NCI-H146 (cell line): ENCODE results near the gene PLAGL1.
"Not testable (repeated sequence)": the region's sequence is repeated elsewhere in the genome, so short reads cannot be mapped to it uniquely, and the experiment has no call there.

ENCODE experiments used
- DNase-seq: peaks from one replicate; lab custom pipeline; 2025; lab: John Stamatoyannopoulos, UW

Gene PLAGL1, protein sequence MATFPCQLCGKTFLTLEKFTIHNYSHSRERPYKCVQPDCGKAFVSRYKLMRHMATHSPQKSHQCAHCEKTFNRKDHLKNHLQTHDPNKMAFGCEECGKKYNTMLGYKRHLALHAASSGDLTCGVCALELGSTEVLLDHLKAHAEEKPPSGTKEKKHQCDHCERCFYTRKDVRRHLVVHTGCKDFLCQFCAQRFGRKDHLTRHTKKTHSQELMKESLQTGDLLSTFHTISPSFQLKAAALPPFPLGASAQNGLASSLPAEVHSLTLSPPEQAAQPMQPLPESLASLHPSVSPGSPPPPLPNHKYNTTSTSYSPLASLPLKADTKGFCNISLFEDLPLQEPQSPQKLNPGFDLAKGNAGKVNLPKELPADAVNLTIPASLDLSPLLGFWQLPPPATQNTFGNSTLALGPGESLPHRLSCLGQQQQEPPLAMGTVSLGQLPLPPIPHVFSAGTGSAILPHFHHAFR

DNA sequence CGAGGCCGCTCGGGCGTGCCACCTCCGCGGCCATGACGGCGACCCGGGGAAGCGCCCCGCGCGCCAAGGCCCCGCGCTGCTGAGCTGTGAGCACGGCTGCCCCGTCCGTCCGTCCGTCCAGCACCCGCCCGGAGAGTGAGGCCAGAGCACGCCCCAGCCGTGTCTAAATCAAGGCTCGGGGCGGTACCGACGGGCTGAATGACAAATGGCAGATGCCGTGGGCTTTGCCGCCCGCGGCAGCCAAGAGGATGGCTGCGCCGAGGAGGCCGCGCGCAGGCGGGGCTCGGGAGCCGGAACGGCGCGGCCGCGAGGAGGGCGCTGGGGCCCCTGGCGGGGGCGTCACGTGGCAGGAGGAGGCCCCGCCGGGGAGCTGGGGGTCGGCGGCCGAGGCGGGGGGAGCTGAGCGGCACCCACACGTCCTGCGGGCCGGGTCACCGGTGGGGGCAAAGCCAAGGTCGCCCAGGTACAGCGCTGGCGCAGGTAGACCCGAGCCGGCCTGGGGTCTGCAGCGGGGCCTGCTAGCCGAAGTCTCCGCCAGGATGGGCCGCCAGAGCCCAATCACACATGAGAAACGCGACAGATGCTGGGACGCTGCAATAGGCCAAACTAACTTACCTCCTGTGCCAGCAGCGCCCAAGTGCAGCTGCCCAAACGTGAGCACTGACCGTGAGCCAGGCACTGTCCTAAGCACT lies at the start of gene PLAGL1:
Gene PLAGL1 (minus strand): TSS at position 140 of the 692 bp plus-strand sequence. CDS start 60,123 bp downstream, outside the sequence.
- peak; percentile 49 for DNase-seq

DNA sequence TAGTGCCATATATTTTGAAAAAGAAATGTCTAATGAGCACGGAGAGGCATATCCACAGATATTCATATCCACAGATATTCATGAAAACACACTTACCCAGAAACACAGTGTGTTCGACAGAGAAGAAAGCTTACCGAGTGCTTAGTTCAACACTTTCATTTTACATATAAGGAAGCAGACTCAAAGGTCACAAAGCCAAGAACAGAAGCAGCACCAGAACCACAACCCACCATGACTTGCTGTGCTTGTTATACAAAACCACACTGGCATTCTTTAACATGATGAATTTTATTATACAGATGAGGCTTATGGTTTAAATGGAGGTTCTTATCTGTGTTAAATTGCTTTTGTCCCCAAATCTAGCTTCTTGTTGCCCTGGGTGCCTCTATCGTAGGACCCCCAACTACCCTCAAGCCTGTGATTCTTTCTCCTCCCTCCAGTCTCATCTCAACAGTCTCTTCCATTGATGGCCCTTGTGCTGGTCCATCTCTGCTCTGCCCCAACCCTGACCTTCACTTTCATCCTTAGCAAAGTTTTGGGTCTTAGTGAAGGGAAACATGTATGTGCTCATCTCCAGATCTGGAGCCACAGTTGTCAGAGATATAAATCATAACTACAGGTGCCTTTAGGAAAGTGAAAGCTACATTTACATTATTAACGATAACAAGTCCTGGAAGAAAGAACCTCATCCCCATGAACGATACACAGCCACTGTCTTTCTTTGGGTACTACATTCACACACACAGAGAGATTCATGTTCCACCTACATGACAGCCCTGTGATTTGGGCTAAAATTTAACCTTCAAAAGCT lies 47.3 kb upstream of the PLAGL1 start:
- DNase-seq, result no peak

DNA sequence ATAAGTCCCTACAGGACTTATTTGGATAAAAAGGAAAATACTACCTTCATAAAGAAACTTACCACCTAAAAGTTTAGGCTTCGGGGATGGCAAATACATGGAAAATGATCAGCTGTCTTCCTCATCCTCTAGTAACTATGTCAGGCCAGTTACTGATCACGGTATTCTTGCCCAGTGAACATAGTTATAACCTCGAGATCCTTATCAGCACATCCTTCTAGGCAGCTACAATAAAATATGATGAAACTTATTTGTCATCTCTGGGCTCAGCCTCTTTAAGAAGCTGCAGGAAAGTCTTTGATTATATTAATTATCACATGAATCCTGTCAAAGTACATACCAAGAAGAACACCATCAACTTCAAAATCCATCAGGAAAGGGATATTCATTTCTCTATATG lies 45.5 kb upstream of the PLAGL1 start:
- DNase-seq, result no peak

DNA sequence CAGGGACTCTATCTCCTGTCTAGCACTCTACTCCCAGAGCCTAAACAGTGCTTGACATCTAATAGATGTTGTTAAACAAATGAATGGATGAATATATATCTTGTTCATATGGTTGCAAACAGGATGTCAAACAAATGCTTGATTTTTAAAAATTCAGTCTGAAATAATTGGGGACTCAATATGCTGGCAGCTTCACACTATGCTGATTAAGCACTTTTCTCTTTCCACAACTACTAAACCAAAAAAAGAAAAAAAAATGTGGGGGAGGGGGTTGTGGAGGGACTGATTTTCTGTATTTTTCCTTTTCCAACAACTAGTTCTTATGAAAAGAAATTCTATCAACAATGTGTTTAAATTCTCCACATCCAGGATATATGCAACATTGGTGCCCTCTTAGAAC lies 44.4 kb upstream of the PLAGL1 start:
- no peak for DNase-seq

DNA sequence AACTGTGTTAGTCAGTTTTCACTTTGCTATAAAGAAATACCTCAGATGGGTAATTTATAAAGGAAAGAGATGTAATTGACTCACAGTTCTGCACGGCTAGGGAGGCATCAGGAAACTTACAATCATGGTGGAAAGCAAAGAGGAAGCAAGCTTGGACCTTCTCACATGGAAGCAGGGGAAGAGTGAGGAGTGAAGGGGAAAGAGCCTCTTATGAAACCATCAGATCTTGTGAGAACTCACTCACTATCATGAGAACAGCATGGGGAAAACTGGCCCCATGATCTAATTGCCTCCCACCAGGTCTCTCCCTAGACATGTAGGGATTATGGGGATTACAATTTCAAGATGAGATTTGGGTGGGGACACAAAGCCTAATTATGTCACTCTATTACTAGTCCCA lies 41.3 kb upstream of the PLAGL1 start:
- DNase-seq, result no peak

DNA sequence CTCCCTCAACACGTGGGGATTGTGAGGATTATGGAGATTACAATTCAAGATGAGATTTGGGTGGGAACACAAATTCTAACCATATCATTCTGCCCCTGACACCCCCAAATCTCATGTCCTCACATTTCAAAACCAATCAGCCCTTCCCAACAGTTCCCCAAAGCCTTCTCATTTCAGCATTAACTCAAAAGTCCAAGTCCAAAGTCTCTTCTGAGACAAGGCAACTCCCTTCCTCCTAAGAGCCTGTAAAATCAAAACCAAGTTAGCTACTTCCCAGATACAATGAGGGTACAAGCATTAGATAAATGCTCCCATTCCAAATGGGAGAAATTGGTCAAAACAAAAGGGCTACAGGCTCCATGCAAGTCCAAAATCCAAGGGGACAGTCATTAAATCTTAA lies 39.6 kb upstream of the PLAGL1 start:
- DNase-seq, result no peak

DNA sequence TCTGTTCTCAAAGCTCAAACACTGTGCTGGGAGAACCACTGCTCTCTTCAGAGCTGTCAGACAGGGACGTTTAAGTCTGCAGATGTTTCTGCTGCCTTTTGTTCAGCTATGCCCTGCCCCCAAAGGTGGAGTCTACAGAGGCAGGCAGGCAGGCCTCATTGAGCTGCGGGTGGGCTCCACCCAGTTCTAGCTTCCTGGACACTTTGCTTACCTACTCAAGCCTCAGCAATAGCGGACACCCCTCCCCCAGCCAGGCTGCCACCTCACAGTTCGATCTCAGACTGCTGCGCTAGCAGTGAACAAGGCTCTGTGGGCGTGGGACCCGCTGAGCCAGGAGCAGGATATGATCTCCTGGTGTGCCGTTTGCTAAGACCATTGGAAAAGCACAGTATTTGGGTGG lies 38.6 kb upstream of the PLAGL1 start:
- DNase-seq, result not testable (repeated sequence)

DNA sequence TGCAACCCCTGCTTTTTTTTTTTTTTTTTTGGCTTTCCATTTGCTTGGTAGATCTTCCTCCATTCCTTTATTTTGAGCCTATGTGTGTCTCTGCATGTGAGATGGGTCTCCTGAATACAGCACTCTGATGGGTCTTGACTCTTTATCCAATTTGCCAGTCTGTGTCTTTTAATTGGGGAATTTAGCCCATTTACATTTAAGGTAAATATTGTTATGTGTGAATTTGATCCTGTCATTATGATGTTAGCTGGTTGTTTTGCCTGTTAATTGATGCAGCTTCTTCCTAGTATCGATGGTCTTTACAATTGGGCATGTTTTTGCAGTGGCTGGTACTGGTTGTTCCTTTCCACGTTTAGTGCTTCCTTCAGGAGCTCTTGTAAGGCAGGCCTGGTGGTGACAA lies 36.9 kb upstream of the PLAGL1 start:
- DNase-seq, result not testable (repeated sequence)

DNA sequence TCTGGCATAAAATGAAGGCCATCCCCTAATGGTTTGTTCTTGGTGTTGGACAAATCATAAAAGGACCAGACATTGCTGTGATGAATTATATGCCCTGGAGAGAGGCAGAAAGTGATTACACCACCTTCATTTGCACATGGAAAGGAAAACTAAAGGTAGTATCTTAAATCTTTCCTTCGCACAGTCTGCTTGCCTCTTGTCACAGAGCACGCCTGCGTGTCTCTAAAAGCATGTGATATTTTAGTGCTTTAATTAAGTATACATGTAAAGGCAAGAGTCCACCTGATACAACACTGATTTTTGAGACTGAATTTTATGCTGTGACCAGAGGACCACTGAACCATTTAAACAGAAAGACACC lies 28.8 kb upstream of the PLAGL1 start:
- DNase-seq, result no peak

DNA sequence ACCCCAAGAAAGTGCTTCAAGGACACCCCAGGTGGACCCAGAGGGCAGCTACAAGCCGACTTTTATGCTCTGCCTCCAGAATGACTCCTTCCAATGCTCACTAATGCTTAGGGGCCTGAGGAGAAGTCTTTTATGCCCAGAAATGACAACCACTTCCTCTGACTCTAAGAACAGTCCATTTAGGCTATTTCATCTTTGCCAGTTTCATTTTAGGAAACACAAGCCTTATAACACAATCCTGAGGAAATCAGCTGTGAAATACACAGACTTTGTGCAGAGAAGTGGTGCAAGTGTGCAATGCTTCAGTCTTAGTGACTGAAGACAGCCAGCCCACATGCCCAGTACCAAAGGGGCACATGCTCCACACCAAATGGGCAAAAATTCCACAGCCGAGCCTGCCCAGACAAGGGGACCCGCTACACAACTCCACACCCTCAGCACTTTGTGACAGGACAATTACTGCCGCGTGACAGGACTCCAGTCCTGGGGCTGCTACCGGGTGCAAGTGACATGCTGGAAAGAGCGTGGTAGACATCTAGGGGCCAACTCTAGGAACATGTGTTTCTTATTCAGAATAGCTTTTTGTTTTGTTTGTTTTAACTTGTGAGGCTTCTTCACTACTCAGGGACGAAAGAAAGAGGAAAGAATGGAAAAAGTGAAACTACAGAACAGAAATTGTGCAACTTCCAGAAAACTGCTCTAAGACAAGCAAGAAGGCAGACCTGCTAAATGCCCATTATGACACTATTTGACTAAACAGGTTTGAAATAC lies 28.2 kb upstream of the PLAGL1 start:
- DNase-seq, result no peak

DNA sequence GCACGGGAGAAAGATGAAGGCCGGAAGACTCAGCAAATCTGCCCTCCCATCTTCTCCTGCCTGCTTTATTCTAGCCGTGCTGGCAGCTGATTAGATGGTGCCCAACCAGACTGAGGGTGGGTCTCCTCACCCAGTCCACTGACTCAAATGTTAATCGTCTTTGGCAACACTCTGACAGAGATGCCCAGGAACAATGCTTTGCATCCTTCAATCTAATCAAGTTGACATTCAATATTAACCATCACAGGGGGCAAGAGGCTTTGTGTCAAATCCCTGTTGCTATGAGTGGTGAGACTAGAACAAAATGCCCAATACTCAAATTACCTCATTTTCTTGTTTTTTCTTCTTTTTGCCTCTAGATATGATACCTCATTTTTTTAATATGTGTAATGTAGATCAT lies 27.4 kb upstream of the PLAGL1 start:
- DNase-seq, result no peak

DNA sequence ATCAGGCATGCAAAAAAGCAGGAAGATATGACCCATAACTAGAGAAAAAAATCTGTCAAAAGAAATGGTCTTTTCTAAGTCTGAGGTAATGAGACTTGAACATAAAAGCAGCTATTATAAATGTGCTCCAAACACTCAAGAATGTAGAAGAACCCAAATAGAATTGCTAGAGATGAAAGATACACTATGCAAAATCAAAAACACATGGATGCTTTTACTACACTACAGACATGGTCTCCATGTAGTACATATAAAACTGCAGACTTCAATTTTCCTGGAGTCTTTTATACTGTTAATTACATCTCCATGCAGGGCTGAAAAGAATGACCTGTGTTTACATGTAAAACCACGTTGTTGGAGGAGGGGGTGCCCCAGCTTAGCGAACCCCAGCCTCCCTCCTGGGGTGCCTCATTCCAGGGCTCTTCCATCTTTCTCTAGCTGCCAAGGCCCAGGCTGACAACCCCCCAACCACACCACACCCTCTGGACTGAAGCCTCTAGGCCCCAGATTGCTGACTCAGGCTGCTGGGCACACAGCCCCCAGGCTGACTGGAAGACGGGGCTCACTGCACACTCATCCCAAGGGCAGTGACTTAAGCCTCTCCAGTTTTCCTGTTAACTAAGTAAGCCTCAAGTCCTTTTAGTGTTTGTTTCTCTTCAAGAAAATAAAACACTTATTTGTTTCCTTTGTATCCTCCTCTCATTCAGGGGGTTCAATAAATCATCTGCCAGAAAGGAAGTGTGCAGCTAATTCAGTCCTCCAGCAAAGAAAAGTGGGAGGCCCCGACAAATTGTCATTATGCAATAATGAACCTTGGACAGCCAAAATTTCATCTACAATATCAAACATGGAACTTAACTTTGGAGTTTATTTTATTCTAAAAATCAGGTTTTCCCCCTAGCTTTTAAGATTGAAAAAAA lies 26.0 kb upstream of the PLAGL1 start:
- no peak for DNase-seq

DNA sequence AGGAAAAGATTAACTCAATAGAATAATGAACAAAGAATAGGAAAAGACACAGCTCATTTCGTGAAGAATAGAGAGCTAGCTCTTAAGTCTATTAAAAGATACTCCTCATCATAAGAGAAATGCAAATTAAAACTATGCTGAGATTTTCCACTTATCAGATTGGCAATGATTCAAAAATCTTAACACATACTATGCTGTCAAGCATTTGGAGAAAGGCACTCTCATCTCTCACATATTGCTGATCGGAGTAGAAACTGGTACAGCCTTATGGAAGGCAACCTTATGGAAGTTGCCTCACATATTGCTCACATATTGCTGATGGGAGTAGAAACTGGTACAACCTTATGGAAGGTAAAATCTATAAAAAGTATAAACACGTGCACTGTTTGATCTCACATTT lies 21.4 kb upstream of the PLAGL1 start:
- no peak for DNase-seq

DNA sequence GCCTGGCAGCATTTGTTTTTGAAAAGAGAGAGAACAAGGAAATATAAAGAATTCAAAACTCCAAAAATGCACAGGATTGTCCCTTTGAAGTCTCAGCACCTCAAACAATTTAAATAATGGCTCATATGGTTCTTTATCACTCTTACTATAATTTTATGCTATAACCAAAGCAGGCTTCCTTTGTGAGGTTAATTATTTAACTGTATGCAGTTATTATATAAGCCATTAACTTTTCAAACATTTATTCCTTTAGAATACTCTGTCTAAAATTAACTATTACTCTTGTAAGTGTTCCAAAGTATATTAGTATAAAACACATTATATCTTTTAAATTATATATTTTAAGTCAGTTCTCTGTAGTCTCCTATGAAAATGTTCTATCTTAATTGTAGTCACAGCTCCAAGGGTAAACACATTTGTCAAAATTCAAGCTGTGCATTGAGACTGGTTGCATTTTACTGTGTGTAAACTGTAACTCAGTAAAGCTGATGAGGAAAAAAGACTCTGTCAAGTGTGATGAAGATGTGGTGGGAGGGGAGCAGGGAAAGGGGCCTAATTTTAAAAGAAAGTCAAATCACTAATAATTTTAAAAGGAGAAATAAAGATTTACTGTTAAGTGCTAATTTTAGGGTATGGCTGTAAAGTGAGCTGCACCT lies 20.0 kb upstream of the PLAGL1 start:
- DNase-seq, result no peak

DNA sequence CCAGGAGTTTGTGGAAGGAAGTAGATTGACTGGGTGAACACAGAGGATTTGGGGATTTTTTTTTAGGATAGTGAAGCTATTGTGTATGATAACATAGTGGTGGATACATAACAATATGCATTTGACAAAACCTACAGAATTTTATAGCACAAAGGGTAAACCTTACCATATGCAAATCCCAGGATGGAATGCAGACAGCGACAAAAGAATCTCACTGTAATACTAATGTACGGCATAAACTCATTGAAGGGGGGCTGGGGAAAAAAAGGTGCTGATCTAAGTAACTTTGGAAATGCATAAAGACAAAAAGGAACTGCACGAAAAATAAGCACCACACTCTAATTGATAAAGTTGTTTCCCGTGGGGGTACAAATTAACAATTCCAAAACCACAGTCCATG lies 15.2 kb upstream of the PLAGL1 start:
- DNase-seq, result no peak

DNA sequence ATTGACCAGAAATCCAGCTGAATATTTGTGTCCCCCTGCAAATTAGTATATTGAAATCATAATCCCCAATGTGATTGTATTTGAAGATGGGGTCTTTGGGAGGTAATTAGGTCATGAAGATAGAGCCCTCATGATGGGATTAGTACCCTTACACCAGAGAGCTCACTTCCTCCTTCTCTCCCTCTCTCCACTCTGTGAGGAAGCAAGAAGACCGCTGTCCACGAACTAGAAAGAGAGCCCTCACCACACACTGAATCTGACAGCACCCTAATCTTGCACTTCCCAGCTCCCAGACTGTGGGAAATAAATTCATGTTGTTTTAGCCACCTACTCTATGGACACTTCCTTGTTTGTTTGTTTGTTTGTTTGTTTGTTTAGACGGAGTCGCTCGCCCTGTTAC lies 11.9 kb upstream of the PLAGL1 start:
- no peak for DNase-seq

DNA sequence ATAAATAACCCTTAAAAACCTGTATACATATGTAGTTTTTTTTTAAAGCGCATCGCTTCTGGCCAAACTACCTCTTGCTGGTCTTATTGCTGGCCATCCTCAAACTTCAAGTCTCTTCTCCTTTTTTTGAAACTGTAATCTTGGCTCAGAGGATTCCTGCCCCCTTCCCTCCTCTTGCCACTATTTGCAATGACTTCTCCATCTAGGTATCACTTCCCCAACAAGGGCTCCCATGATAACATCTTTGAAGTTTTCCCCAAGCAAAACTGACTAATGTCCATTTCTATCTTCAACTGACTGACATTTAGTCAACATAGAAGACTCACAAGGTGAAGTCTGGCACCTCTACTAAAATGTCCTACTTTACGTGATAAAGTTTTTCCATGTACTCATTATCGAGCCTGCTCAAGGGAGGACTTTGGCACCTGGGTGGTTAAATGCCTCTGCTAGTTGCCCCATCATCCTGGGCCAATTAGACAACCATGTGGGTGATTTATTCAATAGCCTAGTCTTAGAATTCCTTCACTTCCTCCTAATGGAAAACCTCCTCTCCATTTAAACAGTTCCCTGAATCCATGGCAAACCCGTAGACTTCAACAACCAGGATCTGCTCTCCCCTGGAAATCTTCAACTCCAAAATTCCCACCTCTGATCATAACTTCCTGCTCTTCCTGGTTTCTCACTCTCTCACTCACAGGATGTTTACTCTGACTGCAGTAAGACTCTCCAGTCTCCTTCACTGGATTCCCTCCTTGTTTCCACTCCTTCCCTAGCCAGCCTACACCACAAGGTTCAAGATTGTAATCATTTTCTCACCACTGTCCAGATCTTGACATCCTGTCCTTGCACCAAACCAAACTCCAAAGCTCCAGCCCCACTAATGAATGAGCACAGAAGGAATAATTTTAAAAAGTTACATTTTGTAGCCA lies 9.4 kb upstream of the PLAGL1 start:
- DNase-seq, result no peak

DNA sequence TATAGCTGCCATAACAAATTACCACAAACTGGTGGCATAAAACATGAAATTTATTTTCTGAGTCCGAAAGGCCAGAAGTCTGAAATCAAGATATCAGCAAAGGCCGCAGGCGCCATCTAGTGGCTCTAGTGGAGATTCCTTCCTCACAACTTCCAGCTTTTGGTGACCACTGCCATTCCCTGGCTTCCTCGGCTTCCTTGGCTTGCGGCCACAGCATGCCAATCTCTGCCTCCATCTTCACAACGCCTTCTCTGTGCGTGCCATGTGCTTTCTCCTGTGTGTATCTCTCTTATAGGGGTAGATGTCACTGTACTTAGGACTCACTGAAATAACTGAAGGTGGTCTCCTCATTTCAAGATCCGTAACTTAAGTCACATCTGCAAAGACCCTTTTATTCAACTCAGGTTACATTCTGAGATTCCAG lies 5.4 kb upstream of the PLAGL1 start:
- peak; percentile 72 for DNase-seq

DNA sequence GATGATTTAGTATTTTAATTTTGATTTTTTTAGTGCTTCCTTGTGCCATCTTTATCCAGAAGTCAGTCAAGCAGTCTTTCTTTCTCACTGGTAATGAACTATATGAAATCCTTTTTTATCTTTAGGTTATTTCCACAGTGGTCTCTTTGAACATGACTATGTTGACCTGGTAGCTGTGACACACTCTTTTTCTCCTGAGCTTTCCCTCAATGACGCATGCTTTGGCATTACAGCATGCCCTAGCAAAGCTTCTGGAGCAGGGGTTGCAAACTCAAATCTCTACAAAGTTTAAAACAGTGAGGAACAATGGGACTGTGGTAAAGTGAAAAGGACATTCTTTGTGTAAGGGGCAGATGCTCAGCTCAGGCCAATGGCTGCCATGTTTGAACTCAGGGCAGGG lies 4.5 kb upstream of the PLAGL1 start:
- no peak for DNase-seq
